Measurements from ENCODE around the gene AP1S3. TPM values are rescaled to one million over a fixed set of nuclear protein-coding genes. Genes with fewer than 3 reads are reported as not detected.
"Not testable (repeated sequence)": the region's sequence is repeated elsewhere in the genome, so short reads cannot be mapped to it uniquely, and the experiment has no call there.

AP1S3 gene
- total RNA-seq, 1 donor from 2014 or later = 14.3 TPM

- Histone ChIP-seq H3K4me1 (ENCODE audit: insufficient read depth, low read length) (no peaks in the 10 kb centered on the region), H4K20me1 (ENCODE audit: insufficient read depth, low read length) (no peaks in the 10 kb centered on the region), H3K4me2 (ENCODE audit: low read length) (no peak overlapping the region), H3K27me3 (ENCODE audit: insufficient read depth, low read length) (no peaks in the 10 kb centered on the region), H3K27ac (ENCODE audit: low read depth, low read length) (no peak overlapping the region), H3K79me2 (ENCODE audit: insufficient read depth, low read length) (peaks cover 2% of the 10 kb centered on the region), H3K36me3 (ENCODE audit: insufficient read depth, low read length) (no peaks in the 10 kb centered on the region), H3K9ac (ENCODE audit: low read length) (no peak overlapping the region), H3K9me3 (ENCODE audit: insufficient read depth, low read depth, low read length) (no peaks in the 10 kb centered on the region), H3K4me3 (ENCODE audit: insufficient read depth, low read depth, low read length) (no peak overlapping the region), H2AFZ (ENCODE audit: low read depth, low read length) (no peak overlapping the region)
- DNase-seq (ENCODE audit: low read depth) (no peak), FAIRE-seq (no peak)
- TF ChIP-seq EZH2 (IDR thresholded peaks at IDR 0.05; ENCODE audit: insufficient read depth, low read length) (no peak), CTCF (IDR thresholded peaks at IDR 0.05; ENCODE audit: insufficient read depth, low read depth, low read length) (no peak)
- no peaks in the 10 kb centered on the region for H3K4me1 Mint-ChIP-seq (ENCODE audit: low read depth, unreplicated experiment)
- H3K36me3 Mint-ChIP-seq (ENCODE audit: low read depth, unreplicated experiment) = peaks cover 2% of the 10 kb centered on the region
- no peak overlapping the region for H3K27ac Mint-ChIP-seq (ENCODE audit: unreplicated experiment)
- H3K27me3 Mint-ChIP-seq (ENCODE audit: low read depth, unreplicated experiment) = no peaks in the 10 kb centered on the region
- H3K9me3 Mint-ChIP-seq (ENCODE audit: unreplicated experiment) = no peaks in the 10 kb centered on the region
- H3K4me3 Mint-ChIP-seq (ENCODE audit: unreplicated experiment) = no peak overlapping the region
Observed at GRCh38 chr2:223789423-223789822, 48.0 kb downstream of the AP1S3 start.

DNA sequence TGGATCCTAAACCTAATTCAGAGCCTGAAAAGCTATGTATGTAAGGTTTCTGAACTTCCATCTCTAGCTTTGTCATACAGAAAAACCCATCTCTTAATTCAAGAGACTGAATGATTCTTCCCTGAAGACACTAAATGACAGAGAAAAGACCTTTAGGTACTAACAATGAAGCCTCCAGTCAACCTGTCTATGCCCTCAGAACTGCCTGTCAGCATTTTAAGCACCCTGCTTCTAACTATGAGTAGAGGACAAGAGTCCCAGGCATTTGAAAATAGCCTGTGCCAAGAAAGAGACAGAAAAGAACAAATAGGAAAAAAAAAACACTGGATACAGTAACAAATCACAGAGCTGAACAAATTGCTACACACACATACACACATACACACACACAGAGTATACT is 48.6 kb downstream of the AP1S3 start:
- H4K20me1 ChIP-seq (ENCODE audit: insufficient read depth, low read length) = no peaks in the 10 kb centered on the region
- H3K9me3 Mint-ChIP-seq (ENCODE audit: unreplicated experiment) = no peaks in the 10 kb centered on the region
- FAIRE-seq (no peak), DNase-seq (ENCODE audit: low read depth) (no peak)
- no peak overlapping the region for H3K27ac Mint-ChIP-seq (ENCODE audit: unreplicated experiment)
- H3K27me3 ChIP-seq (ENCODE audit: insufficient read depth, low read length) = no peaks in the 10 kb centered on the region
- H3K36me3 Mint-ChIP-seq (ENCODE audit: low read depth, unreplicated experiment) = peaks cover 4% of the 10 kb centered on the region
- H3K27me3 Mint-ChIP-seq (ENCODE audit: low read depth, unreplicated experiment) = no peaks in the 10 kb centered on the region
- TF ChIP-seq EZH2 (IDR thresholded peaks at IDR 0.05; ENCODE audit: insufficient read depth, low read length) = no peak
- no peak for TF ChIP-seq CTCF (IDR thresholded peaks at IDR 0.05; ENCODE audit: insufficient read depth, low read depth, low read length)
- H3K4me1 ChIP-seq (ENCODE audit: insufficient read depth, low read length) = no peaks in the 10 kb centered on the region
- H3K9ac ChIP-seq (ENCODE audit: low read length) = no peak overlapping the region
- no peak overlapping the region for H3K27ac ChIP-seq (ENCODE audit: low read depth, low read length)
- H3K36me3 ChIP-seq (ENCODE audit: insufficient read depth, low read length) = no peaks in the 10 kb centered on the region
- peaks cover 2% of the 10 kb centered on the region for H3K79me2 ChIP-seq (ENCODE audit: insufficient read depth, low read length)
- no peak overlapping the region for H3K4me3 ChIP-seq (ENCODE audit: insufficient read depth, low read depth, low read length)
- H3K4me1 Mint-ChIP-seq (ENCODE audit: low read depth, unreplicated experiment) = no peaks in the 10 kb centered on the region
- H3K4me2 ChIP-seq (ENCODE audit: low read length) = no peak overlapping the region
- no peak overlapping the region for H2AFZ ChIP-seq (ENCODE audit: low read depth, low read length)
- no peak overlapping the region for H3K4me3 Mint-ChIP-seq (ENCODE audit: unreplicated experiment)
- no peaks in the 10 kb centered on the region for H3K9me3 ChIP-seq (ENCODE audit: insufficient read depth, low read depth, low read length)

GRCh38 chr2:223788106-223788505 is 49.3 kb downstream of the AP1S3 start:
- not testable (repeated sequence) for H3K36me3 Mint-ChIP-seq (ENCODE audit: low read depth, unreplicated experiment)

More at GRCh38 chr2:223788106-223788505, 49.3 kb downstream of the AP1S3 start:
- not testable (repeated sequence) for FAIRE-seq; H4K20me1 ChIP-seq (ENCODE audit: insufficient read depth, low read length); H3K4me3 ChIP-seq (ENCODE audit: insufficient read depth, low read depth, low read length); H3K27ac Mint-ChIP-seq (ENCODE audit: unreplicated experiment); H3K9me3 Mint-ChIP-seq (ENCODE audit: unreplicated experiment); H3K9me3 ChIP-seq (ENCODE audit: insufficient read depth, low read depth, low read length); H3K4me1 Mint-ChIP-seq (ENCODE audit: low read depth, unreplicated experiment); DNase-seq (ENCODE audit: low read depth); H3K27me3 ChIP-seq (ENCODE audit: insufficient read depth, low read length); H3K4me3 Mint-ChIP-seq (ENCODE audit: unreplicated experiment); H3K27ac ChIP-seq (ENCODE audit: low read depth, low read length); H2AFZ ChIP-seq (ENCODE audit: low read depth, low read length); H3K4me1 ChIP-seq (ENCODE audit: insufficient read depth, low read length); H3K27me3 Mint-ChIP-seq (ENCODE audit: low read depth, unreplicated experiment); H3K79me2 ChIP-seq (ENCODE audit: insufficient read depth, low read length); H3K4me2 ChIP-seq (ENCODE audit: low read length); H3K36me3 ChIP-seq (ENCODE audit: insufficient read depth, low read length); H3K9ac ChIP-seq (ENCODE audit: low read length)

Measured in astrocyte (in vitro differentiated cells and primary cell).